ENCODE results near the gene NMT1. TPM values are rescaled to one million over a fixed set of nuclear protein-coding genes. Genes with fewer than 3 reads are reported as not detected.

The NMT1 gene
- polyA plus RNA-seq, 1 of the 3 experiments (the other 2 are of a cell fraction), result 30.1 TPM

DNA sequence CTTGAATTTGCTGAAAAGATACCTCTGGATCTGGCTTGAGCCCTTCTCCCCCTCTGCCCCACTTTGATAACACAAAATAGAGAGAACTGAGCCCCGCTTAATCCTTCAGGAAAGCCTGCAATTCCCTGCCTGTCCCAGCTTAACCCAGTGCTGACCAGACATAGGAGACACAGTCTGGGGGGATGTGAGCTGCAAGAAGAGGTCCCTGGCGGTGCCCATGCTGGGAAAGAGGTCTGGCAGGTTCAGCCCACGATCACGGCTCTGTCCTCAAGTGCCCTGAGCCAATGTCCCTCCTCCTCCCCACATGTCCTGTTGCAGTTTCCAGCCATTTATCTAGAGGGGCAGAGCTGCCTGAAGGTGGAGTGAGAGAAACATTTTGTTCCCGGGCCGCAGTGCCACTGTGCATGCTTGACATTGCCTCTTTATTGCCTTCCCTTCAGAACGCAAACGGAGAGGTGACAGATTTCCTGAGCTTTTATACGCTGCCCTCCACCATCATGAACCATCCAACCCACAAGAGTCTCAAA is 42.2 kb downstream of the NMT1 start:
- Histone ChIP-seq H4K20me1 (ENCODE audit: insufficient read depth) (no peaks in the 10 kb centered on the region), H3K4me1 (ENCODE audit: control insufficient read depth in 1 of 2, insufficient read depth in 2 of 2, low read depth in 1 of 2, low read length in 1 of 2) (no peaks in the 10 kb centered on the region; a peak in 1 of 4 replicates), H3K36me3 (replicated peaks in 1 of 2; ENCODE audit: control insufficient read depth in 1 of 2, insufficient read depth in 2 of 2, low read length in 1 of 2) (peaks cover 33 to 80% of the 10 kb centered on the region in 2 experiments), H3K79me2 (ENCODE audit: insufficient read depth) (no peaks in the 10 kb centered on the region), H3K27ac (ENCODE audit: low read depth in 2 of 2, low read length in 1 of 2) (no peak overlapping the region), H3F3A (replicated peaks; ENCODE audit: insufficient read depth) (no peaks in the 10 kb centered on the region), H3K9me3 (no peaks in the 10 kb centered on the region), H3K27me3 (ENCODE audit: insufficient read depth) (no peaks in the 10 kb centered on the region), H2AFZ (ENCODE audit: low read depth) (no peak overlapping the region), H3K4me3 (ENCODE audit: low read depth in 2 of 2, low read length in 1 of 2) (no peak overlapping the region), H3K4me2 (no peak overlapping the region), H3K9ac (no peak overlapping the region), H3K9me2 (no peaks in the 10 kb centered on the region)
- WGBS (ENCODE audit: low lambda C conversion rate), result 96% methylated on average over 9 of the region's 9 CpGs
- POLR2A ChIA-PET, result no interaction called here
- TF ChIP-seq RFX5 (IDR thresholded peaks at IDR 0.05; ENCODE audit: low read length) (no peak), RAD21 (IDR thresholded peaks at IDR 0.05; ENCODE audit: low read length) (no peak), MXI1 (IDR thresholded peaks at IDR 0.05; ENCODE audit: low read depth, low read length) (no peak), MEF2A (IDR thresholded peaks at IDR 0.05; ENCODE audit: borderline replicate concordance, low read depth) (no peak), GABPA (IDR thresholded peaks at IDR 0.05; ENCODE audit: low read depth) (no peak), RCOR1 (IDR thresholded peaks at IDR 0.05; ENCODE audit: low read length) (no peak), SIN3A (IDR thresholded peaks at IDR 0.05; ENCODE audit: borderline replicate concordance, low read depth, low read length) (no peak), GATA2 (CRISPR knock-in tag; IDR thresholded peaks at IDR 0.05) (no peak), USF1 (IDR thresholded peaks at IDR 0.05; ENCODE audit: borderline replicate concordance, low read depth) (no peak), NRF1 (IDR thresholded peaks at IDR 0.05; ENCODE audit: low read depth, low read length) (no peak), NFIC (IDR thresholded peaks at IDR 0.05; ENCODE audit: borderline replicate concordance) (no peak), RXRA (IDR thresholded peaks at IDR 0.05; ENCODE audit: borderline replicate concordance, low read depth) (no peak), TCF12 (IDR thresholded peaks at IDR 0.05) (no peak), EZH2phosphoT487 (IDR thresholded peaks at IDR 0.05; ENCODE audit: borderline replicate concordance, low read depth) (no peak), ZBTB33 (IDR thresholded peaks at IDR 0.05; ENCODE audit: borderline replicate concordance, low read depth) (no peak), SMC3 (IDR thresholded peaks at IDR 0.05; ENCODE audit: low read depth, low read length) (no peak), TAF1 (IDR thresholded peaks at IDR 0.05; ENCODE audit: borderline replicate concordance, low read depth, low read length) (no peak), ELF1 (IDR thresholded peaks at IDR 0.05) (no peak)
- TF ChIP-seq, protein P1, sequence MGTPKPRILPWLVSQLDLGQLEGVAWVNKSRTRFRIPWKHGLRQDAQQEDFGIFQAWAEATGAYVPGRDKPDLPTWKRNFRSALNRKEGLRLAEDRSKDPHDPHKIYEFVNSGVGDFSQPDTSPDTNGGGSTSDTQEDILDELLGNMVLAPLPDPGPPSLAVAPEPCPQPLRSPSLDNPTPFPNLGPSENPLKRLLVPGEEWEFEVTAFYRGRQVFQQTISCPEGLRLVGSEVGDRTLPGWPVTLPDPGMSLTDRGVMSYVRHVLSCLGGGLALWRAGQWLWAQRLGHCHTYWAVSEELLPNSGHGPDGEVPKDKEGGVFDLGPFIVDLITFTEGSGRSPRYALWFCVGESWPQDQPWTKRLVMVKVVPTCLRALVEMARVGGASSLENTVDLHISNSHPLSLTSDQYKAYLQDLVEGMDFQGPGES (IDR thresholded peaks at IDR 0.05; ENCODE audit: low read depth, low read length), result no peak
- no peak for DNase-seq
- CTCF ChIA-PET, result interaction anchor here (0.9 to 5.5 kb wide), 4 partner anchors 29 to 224 kb away, joined by 3 to 33 read pairs (median 16); partner anchors contain the start of genes ACBD4 and PLCD3

Data from SK-N-SH (cell line).